Dermis blood vessel endothelial cell (primary cell): ENCODE measurements around the gene USP17L28. TPM values are rescaled to one million over a fixed set of nuclear protein-coding genes. Genes with fewer than 3 reads are reported as not detected.
A peak's percentile ranks its signal among the peaks of the same experiment; 100 is the strongest.
"Not testable (repeated sequence)": the region's sequence is repeated elsewhere in the genome, so short reads cannot be mapped to it uniquely, and the experiment has no call there.

Source experiments
- DNase-seq: peaks from one replicate; pipeline ENCODE4 v3.0.0; 2010
- total RNA-seq: library from RNA; depleted of rRNA; stranded (reverse); fragments of >200 nt; gene quantifications from 2 replicates; pipeline ENCODE4 v1.2.3, GENCODE V29; 2014

Gene USP17L28
- not detected in 2 replicates for total RNA-seq

GRCh38 chr4:9348593-9348992 lies at the start of gene USP17L28:
TSS of gene USP17L28 (plus strand) at chr4:9348893. CDS start at chr4:9348893, 0 bp downstream.
- DNase-seq = not testable (repeated sequence)

DNA sequence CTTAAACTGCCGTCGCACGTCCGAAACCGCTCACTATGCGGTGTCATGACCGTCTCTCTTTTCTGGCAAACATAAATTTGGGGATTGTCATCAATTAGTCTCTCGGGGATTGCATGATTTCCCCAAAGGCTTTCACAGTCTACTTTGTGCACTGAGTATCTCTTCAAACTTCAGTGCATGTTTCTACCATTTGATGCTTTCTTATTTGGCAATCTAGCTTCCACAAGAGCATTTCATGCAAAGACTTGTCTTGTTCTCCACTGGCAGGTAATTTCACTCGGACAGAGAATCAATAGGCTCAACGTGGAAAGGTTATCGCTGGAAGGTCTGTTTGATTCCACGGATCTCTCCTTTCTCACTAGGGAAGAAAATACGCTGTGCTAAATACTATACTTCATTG lies 24.5 kb upstream of the USP17L28 start:
- DNase-seq = not testable (repeated sequence)

GRCh38 chr4:9324865-9325264 lies 23.8 kb upstream of the USP17L28 start, which contains the start of gene USP17L24:
TSS of gene USP17L24 (plus strand) at chr4:9325165. CDS start at chr4:9325165, 0 bp downstream.
- not testable (repeated sequence) for DNase-seq

- not testable (repeated sequence) for DNase-seq
These were observed 19.1 kb upstream of the USP17L28 start, which contains the start of gene USP17L25 for GRCh38 chr4:9329611-9330010. TSS of gene USP17L25 (plus strand) at chr4:9329911. CDS start at chr4:9329911, 0 bp downstream.

DNA sequence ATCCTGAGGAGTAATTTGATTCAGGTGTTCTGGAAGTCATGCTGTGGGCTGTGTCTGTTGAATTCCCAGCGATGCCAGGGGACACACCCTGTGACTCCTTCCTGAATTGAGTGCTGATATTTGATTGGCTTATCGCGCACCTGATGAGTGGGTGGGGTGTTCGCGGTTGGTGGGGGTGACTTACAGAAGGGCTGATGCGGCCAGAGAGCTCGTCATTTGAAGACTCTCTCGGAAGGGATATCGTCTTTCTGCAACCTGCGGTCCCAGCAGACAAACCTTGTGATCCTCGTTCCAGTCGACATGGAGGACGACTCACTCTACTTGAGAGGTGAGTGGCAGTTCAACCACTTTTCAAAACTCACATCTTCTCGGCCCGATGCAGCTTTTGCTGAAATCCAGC lies 14.3 kb upstream of the USP17L28 start, which contains the start of gene USP17L26:
TSS of gene USP17L26 (plus strand) at position 301 of the 400 bp plus-strand sequence. CDS start at position 301, 0 bp downstream.
- DNase-seq = not testable (repeated sequence)

GRCh38 chr4:9339103-9339502 lies 9.6 kb upstream of the USP17L28 start, which contains the start of gene USP17L5:
TSS of gene USP17L5 (plus strand) at chr4:9339403. CDS start at chr4:9339403, 0 bp downstream.
- DNase-seq = not testable (repeated sequence)

DNA sequence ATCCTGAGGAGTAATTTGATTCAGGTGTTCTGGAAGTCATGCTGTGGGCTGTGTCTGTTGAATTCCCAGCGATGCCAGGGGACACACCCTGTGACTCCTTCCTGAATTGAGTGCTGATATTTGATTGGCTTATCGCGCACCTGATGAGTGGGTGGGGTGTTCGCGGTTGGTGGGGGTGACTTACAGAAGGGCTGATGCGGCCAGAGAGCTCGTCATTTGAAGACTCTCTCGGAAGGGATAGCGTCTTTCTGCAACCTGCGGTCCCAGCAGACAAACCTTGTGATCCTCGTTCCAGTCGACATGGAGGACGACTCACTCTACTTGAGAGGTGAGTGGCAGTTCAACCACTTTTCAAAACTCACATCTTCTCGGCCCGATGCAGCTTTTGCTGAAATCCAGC lies 4.8 kb upstream of the USP17L28 start, which contains the start of gene USP17L27:
TSS of gene USP17L27 (plus strand) at position 301 of the 400 bp plus-strand sequence. CDS start at position 301, 0 bp downstream.
- not testable (repeated sequence) for DNase-seq

- not testable (repeated sequence) for DNase-seq
These were observed 2.2 kb downstream of the USP17L28 start for GRCh38 chr4:9350866-9351265.

GRCh38 chr4:9353338-9353737 lies 4.6 kb downstream of the USP17L28 start, which contains the start of gene USP17L29:
TSS of gene USP17L29 (plus strand) at chr4:9353638. CDS start at chr4:9353638, 0 bp downstream.
- not testable (repeated sequence) for DNase-seq

DNA sequence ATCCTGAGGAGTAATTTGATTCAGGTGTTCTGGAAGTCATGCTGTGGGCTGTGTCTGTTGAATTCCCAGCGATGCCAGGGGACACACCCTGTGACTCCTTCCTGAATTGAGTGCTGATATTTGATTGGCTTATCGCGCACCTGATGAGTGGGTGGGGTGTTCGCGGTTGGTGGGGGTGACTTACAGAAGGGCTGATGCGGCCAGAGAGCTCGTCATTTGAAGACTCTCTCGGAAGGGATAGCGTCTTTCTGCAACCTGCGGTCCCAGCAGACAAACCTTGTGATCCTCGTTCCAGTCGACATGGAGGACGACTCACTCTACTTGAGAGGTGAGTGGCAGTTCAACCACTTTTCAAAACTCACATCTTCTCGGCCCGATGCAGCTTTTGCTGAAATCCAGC lies 14.1 kb downstream of the USP17L28 start, which contains the start of gene USP17L30:
TSS of gene USP17L30 (plus strand) at position 301 of the 400 bp plus-strand sequence. CDS start at position 301, 0 bp downstream.
- not testable (repeated sequence) for DNase-seq

DNA sequence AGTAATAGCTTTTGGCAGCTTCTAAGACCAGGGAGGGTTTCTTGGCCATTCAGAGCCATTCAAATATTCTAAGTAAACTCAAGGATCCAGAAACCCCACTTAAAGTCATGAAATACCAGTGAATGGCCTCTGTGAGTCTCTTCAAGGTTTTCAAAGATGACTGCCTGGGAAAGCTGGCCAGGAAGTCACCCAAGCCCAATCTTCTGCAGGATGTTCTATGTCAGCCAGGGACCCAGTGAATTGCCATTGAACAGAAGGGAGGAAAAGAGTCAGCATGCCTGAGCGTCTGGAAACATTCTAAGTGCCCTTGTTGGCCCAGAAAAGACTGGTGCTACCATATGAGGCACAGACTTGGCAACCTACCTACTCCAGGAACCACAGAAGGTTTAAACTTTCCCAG lies 31.2 kb downstream of the USP17L28 start:
- DNase-seq = not testable (repeated sequence)

DNA sequence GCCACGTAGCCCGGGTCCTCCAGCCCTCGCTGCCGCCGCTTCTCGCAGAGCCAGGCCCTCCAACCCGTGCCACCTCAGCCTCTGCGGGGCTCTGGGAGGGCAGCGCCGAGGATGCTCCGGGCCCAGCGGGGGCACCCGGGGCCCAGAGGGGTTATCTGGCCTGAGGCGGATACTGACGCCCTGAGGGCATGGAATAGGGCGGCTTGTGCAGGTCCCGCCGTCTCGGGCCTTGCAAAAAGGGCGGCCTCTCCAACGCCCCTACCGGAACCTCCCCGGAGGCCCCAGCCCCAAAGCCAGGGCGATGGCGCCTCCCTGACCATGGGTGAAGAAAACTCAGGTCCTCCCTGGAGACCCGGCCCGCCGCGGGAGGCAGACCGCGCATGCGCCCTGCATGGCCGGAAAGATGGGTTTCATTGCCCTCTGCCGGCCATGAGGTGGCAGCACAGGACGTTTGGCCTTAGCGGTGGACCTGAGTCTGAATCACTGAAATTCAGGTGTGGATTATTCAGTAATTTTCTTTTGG lies 32.4 kb downstream of the USP17L28 start:
- peak; percentile 2 for DNase-seq

GRCh38 chr4:9384126-9384525 lies 35.4 kb downstream of the USP17L28 start:
- DNase-seq = no peak

DNA sequence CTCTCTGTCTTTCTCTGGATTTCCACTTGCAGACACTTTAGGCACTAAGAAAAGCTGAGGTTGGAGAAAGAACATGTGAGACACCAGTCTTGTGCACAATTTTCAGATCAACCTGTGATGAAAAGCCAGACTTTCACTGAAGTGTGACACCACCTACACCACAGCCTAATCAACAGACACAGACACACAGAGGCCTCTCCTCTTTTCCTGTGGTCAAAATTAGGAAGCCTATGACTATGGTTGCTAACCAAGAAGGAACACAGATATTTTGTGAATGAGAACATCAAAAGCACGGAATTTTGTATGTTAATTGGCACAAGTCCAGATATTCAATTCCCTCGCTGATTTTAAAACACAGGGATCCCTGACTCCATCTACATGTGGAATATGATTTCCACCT lies 40.3 kb downstream of the USP17L28 start:
- DNase-seq = not testable (repeated sequence)

Other genes with a start within 250 kb of the USP17L28 start
- not detected in 2 replicates for gene FAM90A26, start 178.5 kb upstream of the USP17L28 start, total RNA-seq
- not detected in 2 replicates for gene USP17L10, start 138.2 kb upstream of the USP17L28 start, total RNA-seq
- not detected in 2 replicates for gene USP17L11, start 133.5 kb upstream of the USP17L28 start, total RNA-seq
- not detected in 2 replicates for gene USP17L12, start 128.7 kb upstream of the USP17L28 start, total RNA-seq
- gene USP17L13, start 124.0 kb upstream of the USP17L28 start, total RNA-seq = not detected in 2 replicates
- not detected in 2 replicates for gene USP17L15, start 114.5 kb upstream of the USP17L28 start, total RNA-seq
- not detected in 2 replicates for gene USP17L17, start 105.0 kb upstream of the USP17L28 start, total RNA-seq
- not detected in 2 replicates for gene USP17L18, start 100.3 kb upstream of the USP17L28 start, total RNA-seq
- not detected in 2 replicates for gene USP17L19, start 95.5 kb upstream of the USP17L28 start, total RNA-seq
- gene USP17L20, start 90.8 kb upstream of the USP17L28 start, total RNA-seq = not detected in 2 replicates
- gene USP17L21, start 86.0 kb upstream of the USP17L28 start, total RNA-seq = not detected in 2 replicates
- not detected in 2 replicates for gene USP17L22, start 81.3 kb upstream of the USP17L28 start, total RNA-seq
- not detected in 2 replicates for gene USP17L24, start 23.7 kb upstream of the USP17L28 start, total RNA-seq
- gene USP17L25, start 19.0 kb upstream of the USP17L28 start, total RNA-seq = not detected in 2 replicates
- gene USP17L26, start 14.2 kb upstream of the USP17L28 start, total RNA-seq = not detected in 2 replicates
- gene USP17L5, start 9.5 kb upstream of the USP17L28 start, total RNA-seq = not detected in 2 replicates
- not detected in 2 replicates for gene USP17L27, start 4.7 kb upstream of the USP17L28 start, total RNA-seq
- gene USP17L29, start 4.7 kb downstream of the USP17L28 start, total RNA-seq = not detected in 2 replicates
- gene USP17L30, start 14.2 kb downstream of the USP17L28 start, total RNA-seq = not detected in 2 replicates
- gene DEFB131A, start 95.5 kb downstream of the USP17L28 start, total RNA-seq = not detected in 2 replicates